Kidney epithelial cell (primary cell): ENCODE measurements around the gene ARHGAP6. TPM values are rescaled to one million over a fixed set of nuclear protein-coding genes. Genes with fewer than 3 reads are reported as not detected.

ENCODE experiments used
- DNase-seq: peaks from one replicate; pipeline ENCODE4 v3.0.0-alpha.2; 2010; ENCODE audit warnings: low read depth
- H3K27me3 ChIP-seq: 2 replicates; pipeline ENCODE4 v1.6.0; 2011; ENCODE audit warnings: low read length; ENCODE audit not compliant: control insufficient read depth, insufficient read depth
- H3K36me3 ChIP-seq: 2 replicates; pipeline ENCODE4 v1.5.1; 2011; ENCODE audit warnings: low read length; ENCODE audit not compliant: control insufficient read depth, insufficient read depth
- H3K4me3 ChIP-seq: 2 replicates; pipeline ENCODE4 v1.5.1; 2011; ENCODE audit warnings: low read depth, mild to moderate bottlenecking, control low read depth, low read length
- total RNA-seq: library from RNA; depleted of rRNA; stranded (reverse); fragments of >200 nt; gene quantifications from 2 replicates; pipeline ENCODE4 v1.2.3, GENCODE V29; 2015
- TF ChIP-seq, protein P1 (sequence below): IDR thresholded peaks from 2 replicates; pipeline ENCODE4 v1.5.1; 2011; ENCODE audit warnings: mild to moderate bottlenecking, moderate library complexity, low read length, control low read depth, inconsistent platforms; ENCODE audit not compliant: insufficient read depth, poor library complexity, severe bottlenecking

ARHGAP6 gene
- total RNA-seq, 1 donor from 2014 or later = 1.7 TPM

GRCh38 chrX:11698702-11699101 lies 33.0 kb upstream of the ARHGAP6 start:
- TF ChIP-seq, protein P1, sequence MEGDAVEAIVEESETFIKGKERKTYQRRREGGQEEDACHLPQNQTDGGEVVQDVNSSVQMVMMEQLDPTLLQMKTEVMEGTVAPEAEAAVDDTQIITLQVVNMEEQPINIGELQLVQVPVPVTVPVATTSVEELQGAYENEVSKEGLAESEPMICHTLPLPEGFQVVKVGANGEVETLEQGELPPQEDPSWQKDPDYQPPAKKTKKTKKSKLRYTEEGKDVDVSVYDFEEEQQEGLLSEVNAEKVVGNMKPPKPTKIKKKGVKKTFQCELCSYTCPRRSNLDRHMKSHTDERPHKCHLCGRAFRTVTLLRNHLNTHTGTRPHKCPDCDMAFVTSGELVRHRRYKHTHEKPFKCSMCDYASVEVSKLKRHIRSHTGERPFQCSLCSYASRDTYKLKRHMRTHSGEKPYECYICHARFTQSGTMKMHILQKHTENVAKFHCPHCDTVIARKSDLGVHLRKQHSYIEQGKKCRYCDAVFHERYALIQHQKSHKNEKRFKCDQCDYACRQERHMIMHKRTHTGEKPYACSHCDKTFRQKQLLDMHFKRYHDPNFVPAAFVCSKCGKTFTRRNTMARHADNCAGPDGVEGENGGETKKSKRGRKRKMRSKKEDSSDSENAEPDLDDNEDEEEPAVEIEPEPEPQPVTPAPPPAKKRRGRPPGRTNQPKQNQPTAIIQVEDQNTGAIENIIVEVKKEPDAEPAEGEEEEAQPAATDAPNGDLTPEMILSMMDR = no peak
- H3K36me3 ChIP-seq = no peaks in the 10 kb centered on the region
- DNase-seq = no peak
- H3K4me3 ChIP-seq = no peak overlapping the region
- H3K27me3 ChIP-seq = no peaks in the 10 kb centered on the region

DNA sequence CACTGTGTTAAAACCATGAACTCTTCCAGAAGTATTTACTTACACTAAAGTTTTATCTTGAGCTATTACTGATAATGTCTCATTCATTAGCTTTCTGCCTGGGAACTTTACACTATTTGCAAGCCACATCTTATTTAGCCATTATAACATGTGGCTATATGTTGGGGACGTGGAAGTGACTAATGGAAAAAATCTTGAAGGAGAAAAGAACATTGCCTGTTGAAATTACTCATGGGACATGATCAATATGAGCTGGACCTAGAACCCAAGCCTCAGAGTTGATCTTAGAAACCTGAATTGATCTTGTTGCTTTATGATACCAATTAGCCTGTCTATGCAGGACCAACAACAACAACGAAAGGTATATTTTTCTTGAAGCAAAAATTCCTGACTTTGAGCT lies 22.5 kb upstream of the ARHGAP6 start:
- TF ChIP-seq, protein P1 = no peak
- Histone ChIP-seq H3K27me3 (no peaks in the 10 kb centered on the region), H3K4me3 (no peak overlapping the region), H3K36me3 (no peaks in the 10 kb centered on the region)
- no peak for DNase-seq

- TF ChIP-seq, protein P1 = no peak
- DNase-seq = no peak
- H3K4me3 ChIP-seq = no peak overlapping the region
- no peaks in the 10 kb centered on the region for H3K36me3 ChIP-seq
- no peaks in the 10 kb centered on the region for H3K27me3 ChIP-seq
Observed at GRCh38 chrX:11687157-11687556, 21.4 kb upstream of the ARHGAP6 start.

GRCh38 chrX:11683057-11683456 lies 17.3 kb upstream of the ARHGAP6 start:
- Histone ChIP-seq H3K36me3 (no peaks in the 10 kb centered on the region), H3K4me3 (no peak overlapping the region), H3K27me3 (no peaks in the 10 kb centered on the region)
- TF ChIP-seq, protein P1 = no peak
- no peak for DNase-seq

DNA sequence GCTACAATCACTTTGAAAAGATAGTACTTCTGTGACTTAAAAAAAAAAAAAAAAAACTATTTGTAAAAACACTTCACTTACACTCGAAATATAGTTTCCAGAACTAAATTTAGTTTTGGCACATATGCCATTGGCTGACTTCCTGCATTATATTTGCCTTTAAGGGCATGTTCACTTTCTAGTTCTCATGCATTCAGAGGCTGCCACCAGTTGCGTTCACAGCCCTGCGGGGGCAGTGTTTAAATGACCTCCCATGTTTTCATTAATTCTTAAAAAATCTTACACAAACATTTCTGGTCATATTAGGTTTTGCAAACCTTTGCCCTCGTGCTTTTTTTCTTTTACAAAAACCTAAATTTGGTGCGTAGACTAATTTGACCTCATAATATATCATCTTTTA lies 12.4 kb upstream of the ARHGAP6 start:
- no peak overlapping the region for H3K4me3 ChIP-seq
- TF ChIP-seq, protein P1 = peak; percentile 44
- no peaks in the 10 kb centered on the region for H3K27me3 ChIP-seq
- DNase-seq = no peak
- H3K36me3 ChIP-seq = no peaks in the 10 kb centered on the region

GRCh38 chrX:11672213-11672612 lies 6.5 kb upstream of the ARHGAP6 start:
- no peak for DNase-seq
- TF ChIP-seq, protein P1 = no peak
- Histone ChIP-seq H3K4me3 (no peak overlapping the region), H3K27me3 (no peaks in the 10 kb centered on the region), H3K36me3 (no peaks in the 10 kb centered on the region)
